ENCODE measurements around the gene SNX4. TPM values are rescaled to one million over a fixed set of nuclear protein-coding genes. Genes with fewer than 3 reads are reported as not detected.
"Not testable (repeated sequence)": the region's sequence is repeated elsewhere in the genome, so short reads cannot be mapped to it uniquely, and the experiment has no call there.

The SNX4 gene
- 10 to 100 TPM; 35.8 to 85.5 (median 50.9) TPM for total RNA-seq

DNA sequence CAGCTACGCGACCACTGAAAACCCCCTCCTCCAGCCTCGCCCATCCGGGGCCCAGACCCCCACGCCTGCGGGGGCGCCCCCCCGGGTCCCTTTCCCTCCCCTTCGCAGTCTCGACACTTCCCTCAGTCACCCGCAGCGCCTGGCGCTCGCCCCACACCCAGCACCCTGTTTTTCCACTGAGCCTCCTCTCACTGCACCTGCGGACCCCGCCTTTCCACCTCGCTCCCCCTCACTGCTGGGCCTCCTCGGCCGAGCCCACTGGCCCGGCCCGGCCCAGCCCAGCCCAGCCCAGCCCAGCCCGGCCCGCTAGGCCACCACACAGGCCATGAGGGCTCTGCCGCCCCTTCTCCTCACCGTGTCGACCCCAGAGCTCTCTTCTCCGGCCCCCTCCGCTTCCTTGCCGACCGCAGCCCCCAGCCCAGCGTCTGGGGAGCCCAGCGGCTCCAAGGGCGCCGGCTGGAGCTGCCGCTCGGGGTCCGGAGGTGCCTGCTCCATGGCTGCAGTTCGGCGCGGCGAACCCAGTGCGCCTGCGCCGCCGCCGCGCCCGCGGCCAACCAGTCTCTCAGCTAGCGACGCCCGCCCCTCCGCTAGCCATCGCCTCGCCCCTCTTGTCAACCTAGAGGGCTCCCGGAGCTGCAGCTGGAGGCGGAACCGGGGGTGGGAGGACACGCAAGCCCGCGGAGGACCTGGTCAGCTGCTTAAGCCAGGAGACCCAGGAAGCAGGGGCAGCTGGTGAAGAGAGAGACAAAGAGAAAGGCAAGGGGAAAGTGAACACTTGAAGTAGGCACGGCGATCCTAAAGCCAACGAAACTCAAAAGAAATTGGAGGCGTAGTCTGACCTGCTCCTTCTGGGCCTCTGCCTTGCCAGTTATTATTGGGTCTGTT is at the start of gene SNX4:
TSS of gene SNX4 (minus strand) at position 525 of the 885 bp plus-strand sequence. CDS start at position 495, 30 bp downstream.
- 0 to 2% methylated on average over 4 to 13 of the region's 65 CpGs for WGBS, 2 donors (ENCODE audit: low coverage in 1 of 2)
- H3K27ac ChIP-seq: peak within 1 kb of the TSS; percentile 51 to 90 (median 88)
- TF ChIP-seq POLR2AphosphoS5 (IDR thresholded peaks at IDR 0.05) (no peak), EP300 (IDR thresholded peaks at IDR 0.05) (no peak), POLR2A (IDR thresholded peaks at IDR 0.05) (peak; percentile 73 to 83)
- TF ChIP-seq, protein P1, sequence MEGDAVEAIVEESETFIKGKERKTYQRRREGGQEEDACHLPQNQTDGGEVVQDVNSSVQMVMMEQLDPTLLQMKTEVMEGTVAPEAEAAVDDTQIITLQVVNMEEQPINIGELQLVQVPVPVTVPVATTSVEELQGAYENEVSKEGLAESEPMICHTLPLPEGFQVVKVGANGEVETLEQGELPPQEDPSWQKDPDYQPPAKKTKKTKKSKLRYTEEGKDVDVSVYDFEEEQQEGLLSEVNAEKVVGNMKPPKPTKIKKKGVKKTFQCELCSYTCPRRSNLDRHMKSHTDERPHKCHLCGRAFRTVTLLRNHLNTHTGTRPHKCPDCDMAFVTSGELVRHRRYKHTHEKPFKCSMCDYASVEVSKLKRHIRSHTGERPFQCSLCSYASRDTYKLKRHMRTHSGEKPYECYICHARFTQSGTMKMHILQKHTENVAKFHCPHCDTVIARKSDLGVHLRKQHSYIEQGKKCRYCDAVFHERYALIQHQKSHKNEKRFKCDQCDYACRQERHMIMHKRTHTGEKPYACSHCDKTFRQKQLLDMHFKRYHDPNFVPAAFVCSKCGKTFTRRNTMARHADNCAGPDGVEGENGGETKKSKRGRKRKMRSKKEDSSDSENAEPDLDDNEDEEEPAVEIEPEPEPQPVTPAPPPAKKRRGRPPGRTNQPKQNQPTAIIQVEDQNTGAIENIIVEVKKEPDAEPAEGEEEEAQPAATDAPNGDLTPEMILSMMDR (IDR thresholded peaks at IDR 0.05): peak in 1 of 4 experiments; percentile 2
- H3K4me3 ChIP-seq: peak within 1 kb of the TSS; percentile 62 to 70
- no peaks in the 10 kb centered on the region for H3K27me3 ChIP-seq
- peak; percentile 99 for ATAC-seq
- H3K4me1 ChIP-seq: peaks cover 0 to 49% (median 11%) of the 10 kb centered on the region in 3 donors
- peaks cover 0 to 25% of the 10 kb centered on the region in 2 donors for H3K36me3 ChIP-seq
- no peaks in the 10 kb centered on the region for H3K9me3 ChIP-seq

DNA sequence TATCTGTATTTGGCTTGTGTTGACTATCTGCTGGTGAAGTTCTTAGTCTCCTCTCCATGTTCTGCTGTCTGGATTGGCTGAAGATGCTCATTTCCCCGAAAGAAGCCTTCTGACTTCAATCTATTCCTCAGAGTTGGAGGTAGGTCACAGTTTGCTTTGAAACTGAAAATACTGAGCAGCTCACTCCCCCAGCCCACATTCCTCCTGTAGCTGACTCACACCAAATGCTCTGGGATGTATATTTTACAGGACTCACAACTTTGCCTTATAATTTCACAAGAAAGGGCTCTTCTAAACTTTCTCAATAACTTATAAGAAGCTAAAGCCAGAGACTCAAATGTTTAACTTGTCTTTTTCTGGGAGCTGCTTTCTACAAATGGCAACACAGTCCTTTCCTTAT is 36.3 kb upstream of the SNX4 start:
- no peak for ATAC-seq
- H3K36me3 ChIP-seq: peaks cover 0 to 77% of the 10 kb centered on the region in 2 donors
- no peak for TF ChIP-seq POLR2A (IDR thresholded peaks at IDR 0.05)
- no peak for TF ChIP-seq EP300 (IDR thresholded peaks at IDR 0.05)
- H3K4me3 ChIP-seq: no peak overlapping the region
- H3K9me3 ChIP-seq: no peaks in the 10 kb centered on the region
- no peak overlapping the region for H3K27ac ChIP-seq
- no peaks in the 10 kb centered on the region for H3K27me3 ChIP-seq
- WGBS, 2 donors (ENCODE audit: low coverage in 1 of 2): 80 to 93% methylated on average over 1 of the region's 1 CpG
- H3K4me1 ChIP-seq: no peaks in the 10 kb centered on the region

DNA sequence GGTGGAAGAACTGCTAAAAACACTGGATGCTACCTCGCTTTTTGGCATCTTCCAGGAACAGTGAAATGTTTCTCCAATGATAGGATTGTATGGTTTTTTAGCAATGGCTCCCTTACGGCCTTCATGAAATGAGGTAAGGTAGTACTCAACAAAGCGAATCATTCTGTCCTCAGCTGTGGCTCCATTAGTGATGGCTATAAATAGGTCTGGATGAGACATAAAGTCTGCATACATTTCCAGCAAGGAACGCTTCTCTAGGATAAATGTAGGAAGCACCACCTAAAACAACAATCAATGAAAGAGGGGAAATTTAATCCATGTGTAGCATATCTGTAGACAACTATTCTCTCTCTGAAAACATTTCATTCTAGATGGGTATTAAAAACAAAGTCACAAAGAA is 32.4 kb upstream of the SNX4 start:
- no peak for ATAC-seq
- H3K27me3 ChIP-seq: no peaks in the 10 kb centered on the region
- no peak overlapping the region for H3K27ac ChIP-seq
- peaks cover 0 to 70% of the 10 kb centered on the region in 2 donors for H3K36me3 ChIP-seq
- H3K4me1 ChIP-seq: no peaks in the 10 kb centered on the region
- H3K4me3 ChIP-seq: no peak overlapping the region
- TF ChIP-seq, protein P1 (IDR thresholded peaks at IDR 0.05): no peak
- TF ChIP-seq EP300 (IDR thresholded peaks at IDR 0.05) (no peak), POLR2AphosphoS5 (IDR thresholded peaks at IDR 0.05) (no peak), POLR2A (IDR thresholded peaks at IDR 0.05) (no peak)
- 88 to 95% methylated on average over 4 of the region's 4 CpGs for WGBS, 2 donors (ENCODE audit: low coverage in 1 of 2)
- no peaks in the 10 kb centered on the region for H3K9me3 ChIP-seq

GRCh38 chr3:125528920-125529319 is 8.9 kb upstream of the SNX4 start:
- Histone ChIP-seq H3K27ac (no peak overlapping the region), H3K9me3 (no peaks in the 10 kb centered on the region), H3K36me3 (peaks cover 0 to 49% of the 10 kb centered on the region in 2 donors), H3K4me3 (no peak overlapping the region), H3K4me1 (no peaks in the 10 kb centered on the region), H3K27me3 (no peaks in the 10 kb centered on the region)
- no peak for ATAC-seq
- TF ChIP-seq POLR2A (IDR thresholded peaks at IDR 0.05): no peak
- TF ChIP-seq, protein P1 (IDR thresholded peaks at IDR 0.05): no peak

DNA sequence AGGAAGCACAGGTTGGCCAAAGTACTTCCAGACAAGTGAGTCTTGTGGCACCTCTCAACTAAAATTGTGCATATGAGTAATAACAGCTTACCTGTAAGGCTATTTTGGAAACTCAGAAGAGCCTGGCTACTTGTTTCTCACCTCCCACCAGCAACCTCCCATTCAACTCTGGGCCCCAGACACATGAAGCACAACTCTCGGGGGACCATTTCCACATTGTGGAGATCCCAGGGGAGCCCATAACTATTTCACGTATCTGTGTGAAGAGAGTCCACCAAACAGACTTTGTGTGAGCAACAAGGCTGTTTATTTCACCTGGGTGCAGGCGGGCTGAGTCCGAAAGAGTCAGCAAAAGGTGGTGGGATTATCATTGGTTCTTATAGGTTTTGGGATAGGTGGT is 5.2 kb upstream of the SNX4 start:
- Histone ChIP-seq H3K4me1 (peaks cover 0 to 9% (median 0%) of the 10 kb centered on the region in 3 donors), H3K9me3 (no peaks in the 10 kb centered on the region), H3K27me3 (no peaks in the 10 kb centered on the region), H3K27ac (no peak overlapping the region), H3K4me3 (no peak overlapping the region), H3K36me3 (peaks cover 0 to 32% of the 10 kb centered on the region in 2 donors)
- WGBS, 2 donors (ENCODE audit: low coverage in 1 of 2): 97% methylated on average over 4 of the region's 4 CpGs; no CpG with 5 or more reads in 1 of the 2 donors
- TF ChIP-seq EP300 (IDR thresholded peaks at IDR 0.05) (no peak), POLR2AphosphoS5 (IDR thresholded peaks at IDR 0.05) (no peak), POLR2A (IDR thresholded peaks at IDR 0.05) (no peak)
- TF ChIP-seq, protein P1 (IDR thresholded peaks at IDR 0.05): no peak
- ATAC-seq: no peak

DNA sequence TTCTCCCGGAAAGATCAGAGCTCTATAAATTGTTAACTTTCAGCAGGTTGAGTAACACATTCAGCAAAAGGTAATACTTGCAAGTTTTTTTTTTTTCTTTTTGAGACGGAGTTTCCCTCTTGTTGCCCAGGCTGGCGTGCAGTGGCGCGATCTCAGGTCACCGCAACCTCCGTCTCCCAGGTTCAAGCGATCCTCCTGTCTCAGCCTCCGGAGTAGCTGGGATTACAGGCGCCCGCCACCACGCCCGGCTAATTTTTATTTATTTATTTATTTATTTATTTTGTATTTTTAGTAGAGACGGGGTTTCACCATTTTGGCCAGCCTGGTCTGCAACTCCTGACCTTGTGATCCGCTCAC is 539 bp upstream of the SNX4 start:
- not testable (repeated sequence) for H3K9me3 ChIP-seq, H3K27me3 ChIP-seq, ATAC-seq
- WGBS, 2 donors (ENCODE audit: low coverage in 1 of 2): 72 to 77% methylated on average over 13 to 14 of the region's 15 CpGs
- Histone ChIP-seq H3K4me1 (peaks cover 0 to 48% (median 11%) of the 10 kb centered on the region in 3 donors), H3K4me3 (peak overlapping the region; percentile 62 to 70), H3K27ac (peak overlapping the region; percentile 51 to 90 (median 88)), H3K36me3 (peaks cover 0 to 18% of the 10 kb centered on the region in 2 donors)
